Measurements from ENCODE around the gene ZNF79.
A peak's percentile ranks its signal among the peaks of the same experiment; 100 is the strongest.

The ZNF79 gene

DNA sequence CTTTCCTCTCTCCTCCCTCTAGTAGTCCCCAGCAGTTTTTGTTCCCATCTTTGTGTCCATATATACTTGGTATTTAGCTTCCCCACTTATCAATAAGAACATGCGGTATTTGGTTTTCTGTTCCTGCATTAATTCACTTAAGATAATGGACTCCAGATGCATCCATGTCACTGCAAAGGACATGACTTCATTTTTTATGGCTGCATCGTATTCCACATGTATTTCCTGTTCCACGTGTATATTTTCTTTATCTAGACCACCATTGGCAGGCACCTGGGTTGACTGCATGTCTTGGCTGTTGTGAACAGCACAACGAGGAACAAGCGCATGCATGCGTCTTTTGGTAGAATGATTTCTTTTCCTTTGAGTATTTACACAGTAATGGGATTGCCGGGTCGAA is 6.2 kb downstream of the ZNF79 start:
- no peak for DNase-seq

DNA sequence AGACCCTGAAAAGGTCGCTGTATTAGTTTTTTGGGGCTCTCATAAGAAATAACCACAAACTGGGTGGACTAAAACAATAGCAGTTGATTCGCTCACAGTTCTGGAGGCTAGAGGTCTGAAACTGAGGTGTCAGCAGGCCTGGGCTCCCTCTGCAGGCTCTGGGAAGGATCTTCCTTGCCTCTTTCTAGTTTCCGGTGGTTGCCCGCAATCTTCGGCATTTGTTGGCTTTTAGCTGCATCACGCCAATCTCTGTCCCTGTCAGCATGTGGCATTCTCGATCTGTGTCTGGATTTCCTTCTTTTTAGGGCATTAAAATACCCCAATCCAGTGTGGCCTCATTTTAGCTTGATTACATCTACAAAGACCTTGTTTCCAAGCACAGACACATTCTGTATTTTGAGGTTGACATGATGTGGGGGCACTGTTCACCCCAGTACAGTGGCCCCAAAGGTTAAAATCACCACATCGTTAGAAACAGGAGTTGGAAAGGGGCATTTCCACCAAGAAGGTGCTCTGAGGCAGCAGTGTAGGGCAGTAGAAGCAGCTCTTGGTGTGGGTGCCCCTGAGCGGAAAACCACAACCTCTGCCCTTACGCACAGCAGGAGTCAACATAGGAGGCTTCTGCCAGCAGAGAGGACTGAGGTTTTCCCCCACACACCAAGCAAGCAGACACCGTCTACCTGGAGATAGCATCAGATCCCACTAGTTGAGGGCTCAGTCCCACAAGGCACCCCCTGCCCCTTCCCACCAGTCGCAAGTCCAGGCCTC is 13.5 kb downstream of the ZNF79 start:
- no peak for DNase-seq

DNA sequence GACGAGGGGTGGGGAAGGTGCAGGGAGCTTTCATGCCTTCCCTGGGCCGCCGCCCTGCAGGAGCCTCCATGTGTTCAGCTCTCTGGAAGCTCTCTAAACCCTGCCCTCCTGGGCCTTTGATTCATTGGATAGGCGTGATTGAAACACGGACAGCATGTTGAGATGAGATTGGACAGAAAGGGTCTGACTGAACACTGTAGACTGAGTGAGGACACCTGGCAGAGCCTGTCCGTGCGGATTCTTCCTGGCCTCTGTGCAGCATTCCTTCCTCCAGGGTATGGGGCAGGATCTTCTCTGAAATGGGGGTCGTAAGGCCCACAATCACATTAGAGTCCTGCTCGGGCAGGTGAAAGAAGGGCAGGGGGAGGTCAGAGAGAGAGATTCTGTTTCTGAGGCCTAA is 14.2 kb downstream of the ZNF79 start:
- no peak for DNase-seq

DNA sequence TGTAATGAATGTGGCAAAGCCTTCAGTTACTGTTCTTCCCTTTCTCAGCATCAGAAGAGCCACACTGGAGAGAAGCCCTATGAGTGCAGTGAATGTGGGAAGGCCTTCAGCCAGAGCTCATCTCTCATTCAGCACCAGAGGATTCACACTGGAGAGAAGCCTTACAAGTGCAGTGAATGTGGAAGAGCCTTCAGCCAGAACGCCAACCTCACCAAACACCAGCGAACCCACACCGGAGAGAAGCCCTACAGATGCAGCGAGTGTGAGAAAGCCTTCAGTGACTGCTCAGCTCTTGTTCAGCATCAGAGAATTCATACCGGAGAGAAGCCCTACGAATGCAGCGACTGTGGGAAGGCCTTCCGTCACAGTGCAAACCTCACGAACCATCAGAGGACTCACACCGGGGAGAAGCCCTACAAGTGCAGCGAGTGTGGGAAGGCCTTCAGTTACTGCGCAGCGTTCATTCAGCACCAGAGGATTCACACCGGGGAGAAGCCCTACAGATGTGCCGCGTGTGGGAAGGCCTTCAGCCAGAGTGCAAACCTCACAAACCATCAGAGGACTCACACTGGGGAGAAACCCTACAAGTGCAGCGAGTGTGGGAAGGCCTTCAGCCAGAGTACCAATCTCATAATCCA is 20.2 kb downstream of the ZNF79 start:
- no peak for DNase-seq

DNA sequence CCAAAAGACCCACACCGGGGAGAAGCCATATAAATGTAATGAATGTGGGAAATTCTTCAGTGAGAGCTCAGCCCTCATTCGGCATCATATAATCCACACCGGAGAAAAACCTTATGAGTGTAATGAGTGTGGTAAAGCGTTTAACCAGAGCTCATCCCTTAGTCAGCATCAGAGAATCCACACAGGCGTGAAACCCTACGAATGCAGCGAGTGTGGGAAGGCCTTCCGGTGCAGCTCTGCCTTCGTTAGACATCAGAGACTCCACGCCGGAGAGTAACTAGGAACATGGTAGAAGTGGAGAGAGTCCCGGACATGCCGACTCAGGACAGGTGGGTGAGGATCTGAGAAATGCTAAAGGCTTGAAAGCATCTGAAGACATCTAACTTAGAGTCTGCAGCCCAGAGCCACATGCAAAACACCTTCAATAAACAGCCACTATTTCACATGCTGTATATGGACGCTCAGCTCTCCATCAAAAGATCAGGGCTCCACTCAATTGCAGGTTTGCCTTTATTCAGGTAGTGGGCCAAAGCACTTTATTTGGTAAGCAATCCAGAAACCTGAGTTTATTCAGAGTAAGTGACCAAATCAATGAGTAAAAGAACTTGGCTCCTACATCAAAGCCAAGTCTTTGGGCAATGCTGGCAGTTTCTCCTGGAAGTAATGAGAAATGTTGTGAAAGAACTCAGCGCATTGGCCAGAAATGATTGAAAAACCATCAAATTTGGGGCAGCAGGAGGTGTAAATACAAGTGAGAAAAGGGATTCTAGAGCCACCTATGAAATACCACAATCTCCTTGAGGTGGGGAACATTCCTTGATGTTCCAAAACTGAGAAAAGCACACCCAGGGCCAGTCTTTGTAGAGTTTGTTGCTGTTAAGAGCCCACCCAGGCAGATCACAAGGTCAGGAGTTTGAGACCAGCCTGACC is 21.0 kb downstream of the ZNF79 start:
- no peak for DNase-seq

DNA sequence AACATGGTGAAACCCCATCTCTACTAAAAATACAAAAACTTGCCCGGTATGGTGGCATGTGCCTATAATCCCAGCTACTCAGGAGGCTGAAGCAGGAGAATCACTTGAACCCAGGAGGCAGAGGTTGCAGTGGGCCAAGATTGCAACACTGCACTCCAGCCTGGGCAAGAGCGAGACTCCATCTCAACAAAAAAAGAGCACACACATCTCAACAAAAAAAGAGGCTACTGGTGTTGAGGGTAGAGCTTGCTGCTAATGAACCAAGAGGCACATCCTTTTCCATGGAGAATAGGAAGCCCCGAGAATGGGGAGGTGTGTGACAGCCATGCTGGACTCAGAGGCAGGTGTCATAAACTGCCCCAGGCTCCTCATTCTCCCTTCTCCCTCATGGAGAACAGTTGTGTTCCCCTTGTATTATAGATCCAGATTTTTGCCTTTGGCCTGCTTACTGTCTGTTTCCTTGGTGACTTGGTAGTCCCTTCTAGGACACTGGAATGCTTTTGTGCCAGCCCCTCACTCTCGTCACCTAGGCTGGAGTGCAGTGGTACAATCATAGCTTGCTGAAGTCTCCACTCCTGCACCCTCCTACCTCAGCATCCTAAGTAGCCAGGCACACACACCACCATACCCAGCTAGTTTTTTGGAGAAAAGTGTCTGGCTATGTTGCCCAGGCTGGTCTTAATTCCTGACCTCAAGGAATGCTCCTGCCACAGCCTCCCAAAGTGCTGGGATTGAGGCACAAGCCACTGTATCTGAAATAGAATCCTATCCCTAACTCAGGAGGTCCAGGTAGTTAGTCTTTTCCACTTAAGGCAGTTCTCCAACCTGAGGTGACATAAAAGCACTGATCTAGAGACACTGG is 21.9 kb downstream of the ZNF79 start:
- DNase-seq: no peak

DNA sequence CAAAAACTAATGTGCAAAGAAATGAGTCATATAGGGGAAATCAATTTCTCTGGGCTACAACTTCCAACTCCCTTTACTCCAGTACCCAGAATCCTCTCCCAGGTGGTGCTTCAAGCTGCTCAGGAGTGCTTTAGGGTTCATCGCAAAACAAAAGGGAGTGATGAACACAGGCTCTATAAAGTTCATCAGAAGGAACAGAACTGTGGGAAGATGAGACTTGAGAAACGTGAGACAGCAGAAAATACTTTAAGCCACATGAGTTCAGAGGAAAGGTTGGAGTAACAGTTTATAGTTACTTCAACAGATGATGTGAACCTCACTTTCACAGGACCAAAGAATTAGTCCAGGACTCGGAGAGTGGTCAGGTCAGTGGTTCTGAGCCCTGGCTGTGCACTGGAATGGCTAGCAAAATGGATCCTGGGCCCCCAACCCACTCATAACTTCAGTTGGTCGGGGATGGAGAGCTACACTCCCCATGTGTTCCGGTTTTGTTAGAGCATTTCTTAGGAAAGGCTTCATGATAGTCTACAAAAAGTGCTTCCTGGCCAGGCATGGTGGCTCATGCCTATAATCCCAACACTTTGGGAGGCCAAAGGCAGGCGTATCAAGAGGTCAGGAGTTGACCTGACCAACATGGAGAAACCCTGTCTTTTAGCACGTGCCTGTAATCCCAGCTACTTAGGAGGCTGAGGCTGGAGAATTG is 22.7 kb downstream of the ZNF79 start:
- no peak for DNase-seq

DNA sequence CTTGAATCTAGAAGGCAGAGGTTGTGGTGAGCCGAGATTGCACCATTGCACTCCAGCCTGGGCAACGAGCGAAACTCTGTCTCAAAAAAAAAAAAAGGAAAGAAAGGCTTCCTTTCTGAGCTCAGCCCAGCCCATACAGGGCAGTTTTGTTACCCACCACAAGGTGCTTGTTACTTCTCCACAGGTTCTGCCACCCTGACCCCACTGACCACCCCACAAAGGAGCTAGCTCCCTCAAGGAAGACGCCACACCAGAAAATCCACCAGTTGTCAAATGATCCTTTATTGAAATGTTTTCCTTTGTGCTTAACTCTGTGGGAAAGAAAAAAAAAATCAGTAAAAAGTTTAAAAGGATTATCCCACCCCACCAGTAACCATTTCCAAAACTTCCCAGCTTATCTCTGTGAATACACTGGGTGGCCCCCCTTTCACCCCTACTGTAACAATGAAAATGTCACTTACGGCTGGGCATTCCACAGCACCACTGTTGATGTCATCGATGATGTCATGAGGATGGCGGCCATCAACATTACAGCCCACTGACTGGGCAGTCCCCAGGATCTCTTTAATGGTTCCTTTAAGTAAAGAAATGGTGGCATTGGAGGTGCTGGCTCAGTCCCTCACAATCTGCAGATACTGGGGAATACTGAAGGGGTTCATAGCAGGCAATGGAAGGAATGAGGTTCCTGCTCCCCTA is 23.4 kb downstream of the ZNF79 start:
- DNase-seq: no peak

DNA sequence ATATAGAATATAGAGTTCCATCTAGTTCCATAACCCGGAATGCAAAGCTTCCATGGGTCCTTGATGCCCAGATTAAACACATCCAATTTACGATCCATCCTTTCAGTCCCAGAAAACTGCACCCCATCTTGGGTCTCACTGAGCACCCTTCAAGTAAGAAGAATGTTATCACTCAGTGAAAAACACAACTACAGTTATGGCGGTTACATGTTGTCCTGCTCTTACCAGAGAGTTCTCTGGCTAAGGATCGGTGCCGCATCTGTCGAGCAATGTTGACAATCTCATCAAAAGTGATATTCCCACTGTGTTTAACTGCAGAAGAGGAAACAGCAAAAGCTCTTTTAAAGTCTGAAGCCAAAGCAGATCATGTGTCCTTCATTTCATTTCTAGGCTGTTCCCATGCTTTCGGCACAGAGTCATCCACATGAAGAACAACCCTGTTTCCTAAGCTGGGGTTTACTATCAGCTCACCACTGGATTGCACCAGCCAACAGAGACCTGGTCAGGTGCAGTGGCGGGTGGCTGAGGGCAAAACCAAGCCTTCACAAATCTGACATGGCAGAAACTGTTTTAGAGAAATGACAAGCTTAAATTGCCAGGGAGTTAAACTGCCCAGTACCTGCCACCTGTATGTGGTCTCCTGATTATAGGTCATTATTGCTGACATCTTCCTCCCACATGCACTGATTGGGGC is 24.1 kb downstream of the ZNF79 start:
- no peak for DNase-seq

DNA sequence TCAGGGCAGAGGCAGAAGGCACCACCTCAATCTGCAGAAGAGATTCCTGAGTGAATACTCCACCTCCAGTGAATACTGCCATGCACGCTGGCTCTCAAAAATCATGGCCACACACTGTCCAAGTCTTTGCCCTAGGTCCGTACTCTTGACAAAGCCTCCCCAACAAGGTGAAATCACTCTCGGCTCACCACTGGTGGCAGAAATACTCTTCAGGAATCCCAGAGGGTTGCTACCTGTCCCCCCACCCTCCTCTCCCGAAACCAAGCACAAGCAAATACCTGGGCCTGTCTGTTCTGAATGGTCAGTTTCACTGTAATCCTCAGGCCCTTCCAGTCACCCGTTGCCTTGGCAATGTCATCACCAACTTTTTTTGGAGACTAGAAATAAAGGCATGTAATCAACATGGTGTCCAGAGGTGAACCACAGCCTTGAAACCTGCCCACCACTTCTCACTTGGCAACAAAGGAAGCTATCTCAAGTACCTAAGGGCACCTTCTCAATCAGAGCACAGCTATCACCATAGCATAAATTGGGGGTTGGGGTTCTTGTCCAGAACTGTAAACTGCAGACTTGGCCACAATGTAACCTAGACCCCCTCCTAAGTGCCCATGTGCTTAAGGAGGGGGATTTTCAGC is 25.3 kb downstream of the ZNF79 start:
- DNase-seq: no peak

DNA sequence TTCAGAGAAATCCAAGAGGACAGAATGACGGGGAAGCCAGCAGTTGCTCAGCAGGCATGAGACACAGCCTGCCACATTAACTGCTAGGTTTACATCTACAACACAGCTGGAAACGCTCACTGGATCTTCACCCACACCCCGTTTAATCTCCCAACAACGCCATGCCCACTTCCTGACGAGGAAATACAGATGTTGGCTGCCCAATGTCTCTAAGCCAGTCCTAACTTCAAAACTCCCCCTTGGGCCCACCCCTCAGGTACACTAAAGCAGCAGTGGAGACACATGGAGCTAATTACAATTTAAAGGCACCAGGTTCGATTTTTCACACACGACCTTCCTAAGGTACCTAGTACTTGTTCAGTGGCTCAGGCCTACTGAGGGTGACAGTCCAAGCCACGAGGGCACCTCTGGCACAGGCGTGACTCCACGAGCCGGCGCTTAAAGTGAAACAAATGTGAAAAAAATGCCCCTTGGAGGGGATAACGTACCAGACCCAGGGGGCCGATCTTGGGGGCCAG is 26.1 kb downstream of the ZNF79 start:
- no peak for DNase-seq

DNA sequence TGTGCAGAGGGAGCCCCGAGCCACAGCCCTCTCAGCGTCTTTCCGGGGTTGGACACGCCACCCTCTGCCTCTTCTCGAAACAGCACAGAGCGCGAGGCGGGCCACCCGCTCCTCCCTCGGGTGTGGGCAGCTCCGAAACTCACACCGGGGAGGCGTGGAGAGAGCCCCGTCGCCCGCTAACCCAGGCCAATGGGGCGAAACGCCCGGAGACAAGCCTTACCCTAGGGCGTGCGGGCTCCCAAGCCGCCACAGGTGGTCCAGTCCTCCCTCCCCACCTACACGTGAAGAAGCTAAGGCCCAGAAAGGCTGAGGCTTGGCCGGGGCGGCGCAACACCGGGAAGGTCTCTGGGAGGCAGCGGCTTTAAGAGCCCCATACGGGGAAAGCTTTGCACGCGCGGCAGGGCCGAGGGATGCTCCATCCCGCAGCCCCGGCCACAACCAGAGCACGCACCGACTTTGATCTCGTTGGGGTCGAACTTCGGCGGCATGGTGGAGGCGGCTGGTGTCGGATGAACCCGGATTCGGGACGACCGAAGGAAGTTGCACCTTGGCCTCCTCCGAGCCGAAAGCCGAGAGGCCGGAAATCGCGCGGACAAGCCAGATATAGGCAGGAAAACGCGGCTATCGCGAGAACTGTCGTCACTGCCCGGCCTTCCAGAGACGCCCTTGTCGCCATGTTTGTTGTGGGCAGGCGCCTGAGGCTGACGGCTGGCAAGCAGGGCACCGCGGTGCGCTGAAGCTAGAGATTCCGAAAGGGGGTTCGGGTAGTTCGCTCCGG is 26.8 kb downstream of the ZNF79 start, which contains the start of the genes LRSAM1 and RPL12:
TSS of gene LRSAM1 (plus strand) at position 681 of the 778 bp plus-strand sequence. CDS start 3,018 bp downstream, outside the sequence.
TSS of gene RPL12 (minus strand) at position 577 of the 778 bp plus-strand sequence. CDS start at position 488, 89 bp downstream.
- peak; percentile 87 for DNase-seq

DNA sequence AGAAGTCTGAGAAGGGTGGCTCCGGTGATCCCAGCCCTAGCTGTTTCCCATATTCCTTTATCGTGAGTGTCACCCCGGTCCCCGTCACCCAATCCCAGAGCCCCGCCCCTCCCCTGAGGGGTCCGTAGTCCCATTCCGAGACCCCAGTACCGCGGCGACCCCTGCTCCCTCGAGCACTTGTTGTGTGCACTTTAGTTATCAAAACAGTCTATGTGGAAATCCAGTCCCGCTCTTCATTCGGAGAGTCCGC is 27.4 kb downstream of the ZNF79 start:
- no peak for DNase-seq

DNA sequence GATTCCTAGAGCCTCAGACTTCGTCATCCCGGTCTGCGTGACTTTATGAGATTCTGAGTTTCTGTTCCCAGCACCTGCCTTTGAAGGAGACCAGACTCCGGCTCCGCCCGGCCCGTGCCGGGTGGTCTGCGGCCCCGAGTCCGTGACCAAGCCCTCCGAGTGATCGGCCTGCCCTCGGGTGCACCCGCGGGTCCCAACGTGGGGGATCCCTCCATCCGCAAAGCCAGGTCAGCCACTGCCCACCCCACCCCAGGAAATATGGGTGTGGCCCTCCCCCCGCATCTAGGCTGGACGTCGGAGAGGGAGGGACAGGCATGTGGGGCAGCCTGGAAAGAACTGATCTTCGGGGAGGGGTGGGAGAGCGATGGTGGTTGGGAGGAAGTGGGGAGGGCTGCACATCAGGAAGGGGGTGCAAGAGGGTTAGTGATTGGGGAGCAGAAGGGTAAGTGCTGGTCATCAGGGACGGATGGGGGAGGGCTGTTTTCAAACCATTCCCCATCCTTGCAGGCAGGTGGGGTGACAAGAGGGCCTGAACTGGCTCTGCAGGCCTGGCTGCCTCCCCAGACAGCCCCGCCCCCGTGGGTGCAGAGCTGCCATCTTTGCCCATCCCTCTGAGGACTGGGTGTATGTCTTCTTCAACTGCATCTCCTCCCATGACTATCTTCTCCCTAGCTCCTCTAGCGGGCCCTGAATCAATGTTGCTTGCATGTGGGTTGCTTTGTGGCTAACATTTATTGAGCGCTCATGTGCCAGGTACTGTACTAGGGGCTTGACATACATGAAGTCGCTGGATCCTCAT is 27.9 kb downstream of the ZNF79 start:
- no peak for DNase-seq

DNA sequence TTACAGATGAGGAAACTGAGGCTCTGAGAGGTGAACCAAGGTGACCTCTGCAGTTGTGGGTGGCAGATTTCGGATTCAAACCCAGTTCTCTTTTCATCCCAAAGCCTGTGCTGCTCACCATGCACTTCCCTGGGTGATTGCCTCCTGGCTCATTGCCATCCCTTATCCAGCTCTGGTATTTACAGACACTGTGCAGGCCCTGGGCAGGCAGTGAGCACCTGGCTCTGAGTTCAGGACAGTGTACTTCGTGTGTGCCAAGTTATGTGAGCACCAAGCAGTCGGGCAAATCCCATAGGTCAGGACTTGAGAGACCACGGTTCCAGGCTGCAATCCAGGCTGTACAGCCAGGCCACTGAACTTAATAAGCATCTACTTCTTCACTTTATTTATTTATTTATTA is 28.5 kb downstream of the ZNF79 start:
- no peak for DNase-seq

DNA sequence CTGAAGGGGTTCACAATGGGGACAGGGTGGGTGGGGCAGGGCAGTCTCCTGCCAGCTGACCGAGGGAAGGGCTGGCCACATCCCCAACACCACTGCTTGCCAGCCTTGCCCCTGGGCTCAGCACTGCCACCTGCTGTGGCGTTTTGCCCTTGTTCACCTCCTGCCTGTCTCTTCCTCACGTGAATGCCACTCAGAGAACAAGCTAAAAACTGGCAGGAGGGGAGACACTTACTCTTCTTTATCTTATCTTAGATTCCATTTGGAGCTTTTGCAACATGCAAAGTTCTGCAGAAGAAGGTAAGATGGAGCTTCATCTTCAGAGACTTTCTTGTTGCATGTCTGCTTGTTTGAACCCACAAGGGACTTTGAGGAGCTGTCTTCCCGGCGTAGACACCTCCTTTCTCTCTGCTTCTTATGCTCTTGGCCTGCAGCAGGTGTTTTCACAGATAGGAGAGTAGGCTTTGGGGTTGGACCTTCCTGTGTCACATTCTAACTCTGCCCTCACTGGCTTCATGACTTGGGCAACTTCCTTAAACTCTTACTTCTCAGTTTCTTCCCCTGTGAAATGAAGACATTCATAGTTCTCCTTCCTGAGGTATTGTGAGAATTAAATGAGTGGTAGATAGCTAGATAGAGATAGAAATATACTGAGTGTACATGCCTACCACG is 31.3 kb downstream of the ZNF79 start:
- DNase-seq: no peak

DNA sequence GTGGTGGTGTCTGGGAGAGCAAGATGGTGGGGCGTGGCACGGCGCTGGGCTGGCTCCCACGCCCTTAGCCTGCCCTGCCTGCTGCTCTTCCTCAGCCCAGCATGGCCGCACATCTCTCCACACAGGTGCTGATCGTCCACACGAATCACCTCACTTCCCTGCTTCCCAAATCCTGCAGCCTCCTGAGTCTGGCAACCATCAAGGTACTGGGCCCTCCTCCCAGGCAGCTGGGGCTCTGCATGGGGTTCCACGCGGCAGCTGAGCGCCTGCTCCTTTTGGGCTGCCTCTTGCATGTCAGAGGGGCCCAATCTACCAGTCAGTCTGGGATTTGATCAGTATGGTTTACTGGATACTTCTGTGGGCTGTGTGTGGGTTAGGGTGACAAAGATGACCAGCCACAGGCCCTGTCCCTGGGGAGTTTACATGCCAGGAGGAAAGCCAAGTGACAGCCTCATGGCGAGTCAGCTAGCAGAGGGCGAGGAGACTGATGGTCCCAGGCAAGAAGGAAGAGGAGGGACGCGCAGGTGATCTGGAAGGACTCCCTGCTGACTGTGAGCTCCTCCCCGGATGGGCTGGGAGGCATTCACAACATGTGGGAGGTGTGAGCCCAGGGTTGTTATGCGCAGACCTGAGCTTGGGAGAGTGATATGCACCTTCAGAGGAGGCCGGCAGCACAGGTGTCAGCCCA is 33.2 kb downstream of the ZNF79 start:
- DNase-seq: no peak

Measured in DMS79 (cell line).